ENCODE data around the gene TXLNB. TPM values are rescaled to one million over a fixed set of nuclear protein-coding genes. Genes with fewer than 3 reads are reported as not detected.
"Not testable (repeated sequence)": the region's sequence is repeated elsewhere in the genome, so short reads cannot be mapped to it uniquely, and the experiment has no call there.

TXLNB gene
- total and polyA plus RNA-seq, 5 donors = 48.7 to 136 (median 94.1) TPM

DNA sequence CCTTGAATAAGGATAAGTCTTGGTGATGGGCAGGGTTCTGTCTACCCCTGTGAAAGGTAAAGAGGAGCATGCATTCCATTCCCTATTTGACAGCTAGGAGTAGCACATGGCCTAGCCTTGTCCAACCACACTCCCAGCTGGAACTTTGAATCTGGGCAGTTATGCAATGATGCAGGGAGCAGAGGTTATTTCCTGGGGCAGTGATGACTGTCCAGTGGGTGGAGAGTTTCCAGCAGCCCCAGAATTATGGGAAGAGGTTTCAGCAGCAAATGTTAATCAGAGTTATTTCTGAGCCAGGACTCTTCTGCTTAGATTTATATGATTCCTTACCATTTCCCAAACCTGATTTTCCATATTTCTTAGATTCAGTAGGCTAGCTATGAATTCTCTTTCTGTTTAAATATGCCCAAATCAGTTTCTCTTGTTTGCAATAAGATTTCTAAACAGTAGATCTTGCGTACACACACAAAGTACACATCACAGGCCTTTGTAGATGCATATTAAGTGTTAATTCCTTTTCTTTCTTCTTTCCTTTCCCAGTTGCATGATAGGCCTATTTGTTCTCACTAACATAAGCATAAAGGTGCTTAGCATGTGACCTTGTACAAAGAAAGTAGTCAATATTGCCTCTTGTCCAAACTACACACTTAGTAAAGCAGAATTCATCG is 17.3 kb upstream of the TXLNB start:
- peak in 1 of 3 donors; percentile 20 for DNase-seq
- H3K27ac ChIP-seq (ENCODE audit: low read length) = no peak overlapping the region
- H3K4me1 ChIP-seq (ENCODE audit: control insufficient read depth, insufficient read depth, low read length) = no peaks in the 10 kb centered on the region
- 97% methylated on average over 2 of the region's 2 CpGs for WGBS
- intact Hi-C loops (cut with DNase I) = loop anchor here in 1 of 4 donors (10.0 kb wide), 1 partner anchor 46 kb away; no protein-coding TSS in a partner anchor
- peak; percentile 48 to 77 for ATAC-seq
- no peaks in the 10 kb centered on the region for H3K27me3 ChIP-seq (ENCODE audit: control insufficient read depth, insufficient read depth)
- no peak overlapping the region for H3K4me3 ChIP-seq (ENCODE audit: low read length)
- no peaks in the 10 kb centered on the region for H3K9me3 ChIP-seq (ENCODE audit: control insufficient read depth, low read length)

DNA sequence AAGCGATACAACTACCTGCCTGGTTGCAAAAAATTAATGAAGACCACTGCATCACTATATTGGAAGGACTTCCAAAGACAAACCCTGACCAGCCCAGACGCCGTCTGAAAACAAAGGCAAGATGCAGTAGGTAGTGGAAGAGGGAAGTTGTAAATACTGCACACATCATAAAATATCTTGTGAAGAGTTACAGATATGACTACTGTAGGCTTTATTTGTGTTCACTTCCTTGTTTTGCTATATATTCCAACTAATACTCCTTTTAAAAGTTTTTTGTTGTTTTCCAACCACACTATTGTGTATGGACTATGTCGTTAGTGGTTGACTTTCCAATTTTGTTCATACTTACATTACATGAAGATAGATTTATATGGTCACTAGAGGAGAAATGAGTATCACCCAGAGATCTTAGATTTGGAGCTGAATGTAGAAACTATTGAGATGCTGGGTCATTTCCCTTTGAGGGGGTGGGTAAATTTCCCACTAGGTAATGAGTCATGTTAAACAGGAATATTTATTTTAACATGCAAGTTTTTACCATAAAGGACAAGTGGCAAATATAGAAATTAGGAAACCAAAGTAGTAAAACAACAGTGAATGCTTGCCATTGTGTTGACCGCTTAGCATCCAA is 16.6 kb upstream of the TXLNB start:
- WGBS = 79% methylated on average over 5 of the region's 5 CpGs
- Histone ChIP-seq H3K9me3 (ENCODE audit: control insufficient read depth, low read length) (no peaks in the 10 kb centered on the region), H3K27me3 (ENCODE audit: control insufficient read depth, insufficient read depth) (no peaks in the 10 kb centered on the region), H3K4me1 (ENCODE audit: control insufficient read depth, insufficient read depth, low read length) (no peaks in the 10 kb centered on the region), H3K4me3 (ENCODE audit: low read length) (no peak overlapping the region), H3K27ac (ENCODE audit: low read length) (no peak overlapping the region)
- ATAC-seq (peak in 1 of 2 donors; percentile 54), DNase-seq (no peak)
- intact Hi-C loops (cut with DNase I) = loop anchor here in 1 of 4 donors (10.0 kb wide), 1 partner anchor 46 kb away; no protein-coding TSS in a partner anchor

DNA sequence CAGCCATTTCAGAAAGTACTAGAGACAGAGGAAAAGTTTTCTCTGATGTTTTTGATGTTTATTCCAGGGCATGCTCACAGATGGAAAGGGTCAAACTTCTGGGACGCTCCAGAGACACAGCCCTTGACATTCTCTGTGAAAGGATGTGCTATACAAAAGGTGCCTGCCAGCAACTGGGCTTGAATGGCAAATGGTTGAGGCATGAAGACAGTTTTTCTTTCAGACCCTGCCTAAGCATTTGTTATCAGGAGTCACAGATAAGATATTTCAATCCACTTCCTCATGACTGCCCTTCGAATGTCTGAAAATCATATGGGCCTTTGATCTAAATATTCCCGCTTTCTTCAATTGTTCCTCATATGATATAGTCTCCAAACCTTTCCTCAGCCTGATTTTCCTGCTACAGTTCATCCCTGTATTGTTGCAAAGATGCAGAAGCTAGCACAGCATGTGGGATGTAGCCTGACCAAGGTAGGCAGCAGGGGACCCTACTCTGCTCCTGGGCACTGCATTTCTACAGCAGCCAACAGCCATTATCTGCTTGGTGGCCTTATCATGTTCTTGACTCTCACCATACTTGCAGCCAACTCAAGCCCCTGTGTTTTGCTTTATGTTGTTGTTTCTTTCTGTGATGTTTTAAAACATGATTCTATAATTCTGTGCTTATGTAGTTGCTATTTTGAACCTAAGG is 14.6 kb upstream of the TXLNB start:
- intact Hi-C loops (cut with DNase I) = loop anchor here in 1 of 4 donors (10.0 kb wide), 1 partner anchor 48 kb away; no protein-coding TSS in a partner anchor
- no peak overlapping the region for H3K4me3 ChIP-seq (ENCODE audit: low read length)
- no peaks in the 10 kb centered on the region for H3K27me3 ChIP-seq (ENCODE audit: control insufficient read depth, insufficient read depth)
- ATAC-seq = no peak
- H3K27ac ChIP-seq (ENCODE audit: low read length) = no peak overlapping the region
- 47% methylated on average over 3 of the region's 3 CpGs for WGBS
- H3K9me3 ChIP-seq (ENCODE audit: control insufficient read depth, low read length) = no peaks in the 10 kb centered on the region
- H3K4me1 ChIP-seq (ENCODE audit: control insufficient read depth, insufficient read depth, low read length) = no peaks in the 10 kb centered on the region
- DNase-seq = no peak

DNA sequence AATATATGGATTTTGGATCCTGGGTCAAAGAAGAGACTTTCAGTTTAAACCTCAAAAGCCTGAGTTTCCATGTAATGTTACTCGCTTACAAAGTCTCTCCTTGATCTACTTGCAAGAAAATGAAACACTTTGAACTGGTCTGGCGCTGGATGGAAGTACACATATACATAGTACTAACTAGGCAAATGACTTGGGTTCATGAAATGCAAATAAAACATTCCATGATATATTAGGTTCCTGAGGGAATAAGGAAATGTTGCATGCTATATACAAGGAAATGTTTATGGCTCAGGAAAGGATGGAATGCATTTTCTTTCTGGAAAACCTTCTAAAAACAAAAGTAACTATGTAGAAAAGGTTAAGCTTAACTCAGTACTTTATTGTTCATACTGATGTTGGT is 11.4 kb upstream of the TXLNB start:
- H3K4me3 ChIP-seq (ENCODE audit: low read length) = no peak overlapping the region
- DNase-seq (no peak), ATAC-seq (no peak)
- WGBS = 95% methylated on average over 2 of the region's 2 CpGs
- H3K27me3 ChIP-seq (ENCODE audit: control insufficient read depth, insufficient read depth) = no peaks in the 10 kb centered on the region
- intact Hi-C loops (cut with DNase I) = loop anchor here in 1 of 4 donors (10.0 kb wide), 1 partner anchor 52 kb away; no protein-coding TSS in a partner anchor
- no peaks in the 10 kb centered on the region for H3K4me1 ChIP-seq (ENCODE audit: control insufficient read depth, insufficient read depth, low read length)
- H3K9me3 ChIP-seq (ENCODE audit: control insufficient read depth, low read length) = no peaks in the 10 kb centered on the region
- no peak overlapping the region for H3K27ac ChIP-seq (ENCODE audit: low read length)

DNA sequence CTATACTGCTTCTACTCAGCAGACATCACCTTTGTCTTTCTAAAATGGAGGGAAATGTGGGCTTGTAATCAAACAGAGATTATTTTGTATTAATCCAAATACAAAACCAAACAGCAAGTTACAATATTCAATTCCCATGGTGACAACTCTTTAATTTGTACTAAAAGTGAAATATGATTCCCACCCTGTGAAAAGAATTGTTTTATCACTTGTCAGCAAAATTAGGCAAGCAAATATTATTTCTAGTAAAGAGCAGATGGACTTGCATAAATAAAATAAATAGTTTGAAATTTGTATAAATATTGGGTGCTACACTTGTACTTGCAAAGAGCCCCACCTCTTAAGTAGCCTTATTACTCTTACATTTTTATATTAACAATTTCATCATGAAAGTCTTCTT is 6.1 kb upstream of the TXLNB start:
- intact Hi-C loops (cut with DNase I) = no loop called here
- ATAC-seq = no peak
- Histone ChIP-seq H3K9me3 (ENCODE audit: control insufficient read depth, low read length) (no peaks in the 10 kb centered on the region), H3K4me3 (ENCODE audit: low read length) (no peak overlapping the region), H3K27me3 (ENCODE audit: control insufficient read depth, insufficient read depth) (no peaks in the 10 kb centered on the region), H3K27ac (ENCODE audit: low read length) (no peak overlapping the region), H3K4me1 (ENCODE audit: control insufficient read depth, insufficient read depth, low read length) (no peaks in the 10 kb centered on the region)
- DNase-seq = no peak

DNA sequence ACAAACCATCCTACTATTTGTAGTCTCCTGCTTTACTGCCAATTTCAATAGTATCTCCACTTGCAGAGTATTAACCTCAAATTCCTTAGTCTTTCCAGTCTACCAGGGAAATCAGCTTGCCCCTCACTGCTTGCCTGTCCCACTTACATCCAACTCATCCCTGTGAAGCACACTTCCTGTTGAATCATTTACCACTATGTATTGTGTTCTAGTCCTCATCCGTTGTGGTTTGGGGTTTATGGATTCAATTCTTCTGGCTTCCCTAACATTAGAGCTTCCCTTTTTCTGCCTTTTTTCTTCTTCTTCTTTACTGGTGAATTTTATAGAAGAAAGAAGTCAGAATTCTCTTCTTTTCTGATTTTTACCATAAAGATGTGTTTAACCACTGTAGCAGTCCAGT is 5.1 kb upstream of the TXLNB start:
- intact Hi-C loops (cut with DNase I) = no loop called here
- Histone ChIP-seq H3K9me3 (ENCODE audit: control insufficient read depth, low read length) (no peaks in the 10 kb centered on the region), H3K27me3 (ENCODE audit: control insufficient read depth, insufficient read depth) (no peaks in the 10 kb centered on the region), H3K4me3 (ENCODE audit: low read length) (no peak overlapping the region), H3K4me1 (ENCODE audit: control insufficient read depth, insufficient read depth, low read length) (peaks cover under 1% of the 10 kb centered on the region), H3K27ac (ENCODE audit: low read length) (no peak overlapping the region)
- 65% methylated on average over 1 of the region's 1 CpG for WGBS
- ATAC-seq (no peak), DNase-seq (no peak)

DNA sequence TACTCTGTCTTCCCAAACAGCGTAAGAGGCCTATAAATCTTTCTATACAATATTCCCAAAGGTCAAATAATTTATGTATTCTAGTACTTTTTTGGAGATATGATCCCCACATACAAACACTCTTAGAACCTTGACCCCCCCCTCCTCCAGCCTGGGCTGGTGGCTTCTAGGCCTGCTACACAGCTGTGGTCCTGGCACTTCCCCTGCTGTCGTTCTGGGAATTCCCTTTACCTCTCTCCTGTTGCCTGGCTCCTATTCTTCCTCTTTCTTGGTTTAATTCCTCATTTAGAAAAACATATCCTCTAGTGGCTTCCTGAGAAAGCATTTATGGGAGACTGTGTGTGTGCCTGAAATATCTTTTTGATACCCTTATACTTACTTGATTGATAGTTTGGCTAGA is 4.1 kb upstream of the TXLNB start:
- H3K4me1 ChIP-seq (ENCODE audit: control insufficient read depth, insufficient read depth, low read length) = peaks cover 3% of the 10 kb centered on the region
- intact Hi-C loops (cut with DNase I) = no loop called here
- DNase-seq (no peak), ATAC-seq (no peak)
- H3K27me3 ChIP-seq (ENCODE audit: control insufficient read depth, insufficient read depth) = no peaks in the 10 kb centered on the region
- H3K4me3 ChIP-seq (ENCODE audit: low read length) = no peak overlapping the region
- H3K27ac ChIP-seq (ENCODE audit: low read length) = no peak overlapping the region
- WGBS = 78% methylated on average over 2 of the region's 2 CpGs
- no peaks in the 10 kb centered on the region for H3K9me3 ChIP-seq (ENCODE audit: control insufficient read depth, low read length)

DNA sequence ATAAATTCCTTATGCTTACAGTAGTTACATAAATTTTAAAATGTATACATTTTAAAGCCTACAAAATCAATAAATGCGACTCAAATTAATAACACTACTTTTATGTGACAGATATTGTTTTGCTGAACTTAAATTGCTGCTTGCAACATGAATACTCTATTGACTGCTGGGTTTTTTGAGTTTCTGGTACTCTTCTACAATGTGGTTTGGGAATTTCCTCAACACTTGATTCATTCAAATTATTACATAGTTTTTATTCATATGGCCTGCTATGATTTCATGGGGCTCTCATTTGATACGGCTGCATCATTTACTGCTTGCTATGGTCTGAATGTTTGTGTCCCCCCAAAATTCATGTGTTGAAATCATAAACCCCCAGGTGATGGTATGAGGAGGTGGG is 2.3 kb upstream of the TXLNB start:
- H3K4me1 ChIP-seq (ENCODE audit: control insufficient read depth, insufficient read depth, low read length) = peaks cover 5% of the 10 kb centered on the region
- H3K27ac ChIP-seq (ENCODE audit: low read length) = no peak overlapping the region
- WGBS = 91% methylated on average over 2 of the region's 2 CpGs
- no peak for ATAC-seq
- H3K27me3 ChIP-seq (ENCODE audit: control insufficient read depth, insufficient read depth) = no peaks in the 10 kb centered on the region
- intact Hi-C loops (cut with DNase I) = no loop called here
- no peaks in the 10 kb centered on the region for H3K9me3 ChIP-seq (ENCODE audit: control insufficient read depth, low read length)
- DNase-seq = no peak
- no peak overlapping the region for H3K4me3 ChIP-seq (ENCODE audit: low read length)

DNA sequence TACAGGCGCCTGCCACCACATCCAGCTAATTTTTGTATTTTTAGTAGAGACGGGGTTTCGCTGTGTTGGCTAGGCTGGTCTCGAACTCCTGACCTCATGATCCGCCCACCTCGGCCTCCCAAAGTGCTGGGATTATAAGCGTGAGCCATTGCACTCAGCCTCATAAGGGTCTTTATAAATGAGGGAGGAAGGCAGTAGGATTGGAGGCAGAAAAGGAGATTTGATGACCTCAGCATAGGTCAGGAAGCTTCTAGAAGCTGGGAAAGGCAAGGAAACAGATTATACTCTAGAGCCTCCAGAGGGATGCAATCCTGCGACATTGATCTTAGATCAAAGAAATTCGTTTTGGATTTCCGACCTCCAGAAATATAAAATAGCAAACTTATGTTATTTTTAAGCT is 1.4 kb upstream of the TXLNB start:
- 91% methylated on average over 10 of the region's 10 CpGs for WGBS
- H3K9me3 ChIP-seq (ENCODE audit: control insufficient read depth, low read length); H3K4me1 ChIP-seq (ENCODE audit: control insufficient read depth, insufficient read depth, low read length); ATAC-seq; H3K27ac ChIP-seq (ENCODE audit: low read length); DNase-seq; H3K4me3 ChIP-seq (ENCODE audit: low read length); intact Hi-C loops (cut with DNase I); H3K27me3 ChIP-seq (ENCODE audit: control insufficient read depth, insufficient read depth): not testable (repeated sequence)

DNA sequence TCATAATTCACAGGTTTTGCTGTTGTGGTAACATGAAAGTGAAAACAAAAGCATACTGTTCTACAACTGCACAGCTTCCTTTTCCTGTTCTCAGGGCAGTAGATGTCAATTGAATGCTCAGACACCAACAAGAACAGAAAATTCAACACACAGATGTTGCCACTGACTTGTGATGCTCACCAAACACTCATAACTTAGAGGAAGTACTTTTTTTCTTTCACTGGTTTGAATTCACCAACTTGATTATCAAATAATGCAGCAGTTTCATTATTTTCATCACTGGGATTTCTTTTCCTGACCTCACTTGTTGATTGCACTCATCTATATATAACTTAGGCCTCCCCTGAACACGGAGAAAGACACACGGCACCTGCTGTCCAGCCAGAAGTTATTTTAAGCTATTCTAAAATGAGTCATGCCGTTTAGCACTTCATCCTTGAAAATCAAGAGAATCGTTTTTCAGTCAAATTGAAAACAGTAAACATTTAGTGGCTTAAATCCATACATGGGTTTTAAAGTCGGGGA is 949 bp downstream of the TXLNB start:
- H3K4me3 ChIP-seq (ENCODE audit: low read length) = peak overlapping the region; percentile 46
- H3K9me3 ChIP-seq (ENCODE audit: control insufficient read depth, low read length) = no peaks in the 10 kb centered on the region
- 6% methylated on average over 5 of the region's 5 CpGs for WGBS
- peaks cover 5% of the 10 kb centered on the region for H3K4me1 ChIP-seq (ENCODE audit: control insufficient read depth, insufficient read depth, low read length)
- no peaks in the 10 kb centered on the region for H3K27me3 ChIP-seq (ENCODE audit: control insufficient read depth, insufficient read depth)
- peak overlapping the region; percentile 90 for H3K27ac ChIP-seq (ENCODE audit: low read length)
- ATAC-seq (peak; percentile 81), DNase-seq (no peak)
- intact Hi-C loops (cut with DNase I) = no loop called here

DNA sequence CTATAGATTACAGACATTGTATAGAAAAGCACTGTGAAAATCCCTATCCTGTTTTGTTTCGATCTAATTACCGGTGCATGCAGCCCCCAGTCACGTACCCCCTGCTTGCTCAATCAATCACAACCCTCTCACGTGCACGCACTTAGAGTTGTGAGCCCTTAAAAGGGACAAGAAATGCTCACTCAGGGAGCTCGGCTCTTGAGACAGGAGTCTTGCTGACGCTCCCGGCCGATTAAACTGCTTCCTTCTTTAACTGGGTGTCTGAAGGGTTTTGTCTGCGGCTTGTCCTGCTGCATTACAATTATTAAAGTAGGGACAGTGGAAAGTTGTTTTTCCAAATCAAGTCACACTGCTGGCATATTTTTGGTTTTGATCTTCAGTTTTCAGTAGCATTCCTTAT is 2.6 kb downstream of the TXLNB start:
- Histone ChIP-seq H3K27ac (ENCODE audit: low read length) (peak overlapping the region; percentile 89), H3K4me1 (ENCODE audit: control insufficient read depth, insufficient read depth, low read length) (peaks cover 5% of the 10 kb centered on the region), H3K9me3 (ENCODE audit: control insufficient read depth, low read length) (no peaks in the 10 kb centered on the region), H3K4me3 (ENCODE audit: low read length) (no peak overlapping the region), H3K27me3 (ENCODE audit: control insufficient read depth, insufficient read depth) (no peaks in the 10 kb centered on the region)
- ATAC-seq = no peak
- intact Hi-C loops (cut with DNase I) = no loop called here
- no peak for DNase-seq
- WGBS = 73% methylated on average over 10 of the region's 10 CpGs
